ENCODE results near the gene NBAS.
A peak's percentile ranks its signal among the peaks of the same experiment; 100 is the strongest.

NBAS gene

GRCh38 chr2:15498554-15498953 is 62.6 kb downstream of the NBAS start:
- H3K4me3 ChIP-seq (ENCODE audit: low read length): no peak overlapping the region
- no peak for DNase-seq (ENCODE audit: low read depth, low spot score)

- DNase-seq (ENCODE audit: low read depth, low spot score): no peak
- H3K4me3 ChIP-seq (ENCODE audit: low read length): no peak overlapping the region
These were observed 66.3 kb downstream of the NBAS start for GRCh38 chr2:15494877-15495276.

- no peak for DNase-seq (ENCODE audit: low read depth, low spot score)
- H3K4me3 ChIP-seq (ENCODE audit: low read length): no peak overlapping the region
These were observed 68.3 kb downstream of the NBAS start for GRCh38 chr2:15492773-15493325.

DNA sequence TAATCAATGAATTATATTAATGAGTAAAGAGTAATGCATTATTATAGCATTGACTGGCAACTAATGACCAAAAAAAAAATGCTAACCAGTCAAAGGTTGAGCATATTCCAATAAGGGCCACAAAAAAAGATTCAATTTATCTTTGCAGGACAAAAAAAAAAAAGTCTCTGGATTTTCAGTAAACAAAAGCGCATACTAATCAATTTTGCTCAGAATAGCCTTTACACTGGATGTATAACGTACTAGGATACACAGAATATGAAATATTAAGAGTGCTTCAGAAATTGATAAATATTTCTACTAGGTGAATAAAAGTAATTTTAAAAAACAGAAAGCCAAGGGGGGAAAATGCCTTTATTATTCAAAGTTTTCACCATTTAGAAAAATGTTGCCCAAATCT is 74.4 kb downstream of the NBAS start:
- H3K4me3 ChIP-seq (ENCODE audit: low read length): no peak overlapping the region
- DNase-seq (ENCODE audit: low read depth, low spot score): no peak

GRCh38 chr2:15485949-15486348 is 75.2 kb downstream of the NBAS start:
- H3K4me3 ChIP-seq (ENCODE audit: low read length): no peak overlapping the region
- DNase-seq (ENCODE audit: low read depth, low spot score): no peak

GRCh38 chr2:15481000-15481399 is 80.1 kb downstream of the NBAS start:
- no peak for DNase-seq (ENCODE audit: low read depth, low spot score)
- H3K4me3 ChIP-seq (ENCODE audit: low read length): no peak overlapping the region

- H3K4me3 ChIP-seq (ENCODE audit: low read length): no peak overlapping the region
- no peak for DNase-seq (ENCODE audit: low read depth, low spot score)
These were observed 80.6 kb downstream of the NBAS start for GRCh38 chr2:15480552-15480951.

DNA sequence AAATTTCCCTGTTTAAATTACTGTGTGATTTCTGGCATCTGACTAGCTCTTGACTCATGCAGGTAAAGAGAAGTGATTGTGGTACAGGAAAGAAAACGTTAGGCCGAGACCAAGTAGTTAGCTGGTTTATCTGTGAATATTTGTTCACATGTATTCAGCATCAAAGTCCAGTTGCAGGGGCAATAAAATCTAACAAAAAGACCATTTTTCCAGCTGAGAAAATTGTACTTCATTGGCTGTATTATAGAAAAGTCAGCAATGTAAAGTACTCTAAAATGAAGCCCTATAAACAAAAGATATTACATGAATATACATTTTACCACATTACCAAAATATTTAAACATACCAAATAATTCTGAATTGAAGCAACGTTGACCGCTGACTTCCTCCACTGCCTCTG is 88.3 kb downstream of the NBAS start:
- no peak overlapping the region for H3K4me3 ChIP-seq (ENCODE audit: low read length)
- DNase-seq (ENCODE audit: low read depth, low spot score): no peak

GRCh38 chr2:15472133-15472532 is 89.0 kb downstream of the NBAS start:
- no peak overlapping the region for H3K4me3 ChIP-seq (ENCODE audit: low read length)
- DNase-seq (ENCODE audit: low read depth, low spot score): peak; percentile 8

DNA sequence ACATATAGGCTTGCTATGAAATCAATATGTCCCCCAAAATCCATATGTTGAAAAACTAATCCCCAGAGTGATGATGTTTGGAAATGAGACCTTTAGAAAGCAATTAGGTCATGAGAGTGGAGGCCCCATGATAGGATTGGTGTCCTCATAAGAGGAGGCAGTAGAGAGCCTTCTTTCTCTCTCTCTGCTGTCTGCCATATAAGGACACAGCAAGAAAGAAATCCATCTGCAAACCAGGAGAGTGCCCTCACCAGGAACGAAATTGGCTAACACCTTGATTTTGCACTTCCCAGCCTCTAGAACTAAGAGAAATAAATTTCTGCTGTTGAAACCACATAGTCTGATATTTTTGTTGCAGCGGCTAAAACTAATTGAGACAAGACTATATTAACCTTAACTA is 89.5 kb downstream of the NBAS start:
- H3K4me3 ChIP-seq (ENCODE audit: low read length): no peak overlapping the region
- DNase-seq (ENCODE audit: low read depth, low spot score): peak; percentile 4

DNA sequence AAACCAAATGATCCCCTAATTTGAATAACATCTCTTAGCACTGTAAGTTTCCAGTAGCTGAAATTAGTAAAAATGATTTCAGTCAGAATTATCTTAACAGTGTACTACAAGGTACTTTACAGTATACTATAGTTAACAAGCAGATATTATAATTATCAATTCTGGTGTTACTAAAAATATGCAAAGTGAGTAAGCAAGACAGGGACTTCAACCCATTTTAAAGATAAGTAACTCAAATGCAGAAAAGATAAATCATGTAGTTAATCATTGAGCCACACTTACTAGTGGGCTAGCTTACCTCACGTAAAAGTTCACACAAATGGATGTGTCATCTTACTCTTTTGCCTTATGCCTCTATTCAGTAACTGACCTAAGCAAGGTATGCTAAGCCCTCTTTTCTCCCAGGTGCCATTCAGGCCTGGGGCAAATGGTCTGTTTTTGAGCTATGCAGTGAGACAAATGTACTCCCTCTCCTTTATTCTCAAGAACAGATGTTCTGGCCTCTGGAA is 101.0 kb downstream of the NBAS start:
- DNase-seq (ENCODE audit: low read depth, low spot score): no peak
- H3K4me3 ChIP-seq (ENCODE audit: low read length): no peak overlapping the region

GRCh38 chr2:15458277-15458676 is 102.9 kb downstream of the NBAS start:
- no peak for DNase-seq (ENCODE audit: low read depth, low spot score)
- no peak overlapping the region for H3K4me3 ChIP-seq (ENCODE audit: low read length)

DNA sequence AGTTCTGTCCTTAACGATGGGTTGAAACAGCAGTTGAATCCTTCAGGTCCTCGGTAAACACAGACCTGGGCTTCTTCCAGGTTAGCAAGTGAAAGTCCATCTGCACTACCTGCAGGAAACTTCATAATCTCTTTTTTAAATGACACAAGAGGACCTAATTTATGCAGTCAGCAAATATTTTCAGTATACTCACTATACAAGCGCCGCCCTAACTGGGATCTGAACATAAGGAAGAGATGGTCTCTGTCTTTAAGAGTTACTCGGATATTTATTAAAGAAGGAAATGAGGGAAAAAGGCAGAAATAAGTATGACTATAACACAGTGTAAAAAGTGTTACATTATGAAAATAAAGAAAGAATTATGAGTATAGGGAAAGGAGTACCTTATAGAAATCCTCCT is 103.3 kb downstream of the NBAS start:
- no peak overlapping the region for H3K4me3 ChIP-seq (ENCODE audit: low read length)

GRCh38 chr2:15456352-15456751 is 104.8 kb downstream of the NBAS start:
- DNase-seq (ENCODE audit: low read depth, low spot score): no peak
- H3K4me3 ChIP-seq (ENCODE audit: low read length): no peak overlapping the region

More for the DNA sequence above, 103.3 kb downstream of the NBAS start:
- DNase-seq (ENCODE audit: low read depth, low spot score): no peak

- H3K4me3 ChIP-seq (ENCODE audit: low read length): no peak overlapping the region
- DNase-seq (ENCODE audit: low read depth, low spot score): no peak
These were observed 110.3 kb downstream of the NBAS start for GRCh38 chr2:15450808-15451207.

- DNase-seq (ENCODE audit: low read depth, low spot score): no peak
- no peak overlapping the region for H3K4me3 ChIP-seq (ENCODE audit: low read length)
These were observed 111.4 kb downstream of the NBAS start for GRCh38 chr2:15449556-15450236.

DNA sequence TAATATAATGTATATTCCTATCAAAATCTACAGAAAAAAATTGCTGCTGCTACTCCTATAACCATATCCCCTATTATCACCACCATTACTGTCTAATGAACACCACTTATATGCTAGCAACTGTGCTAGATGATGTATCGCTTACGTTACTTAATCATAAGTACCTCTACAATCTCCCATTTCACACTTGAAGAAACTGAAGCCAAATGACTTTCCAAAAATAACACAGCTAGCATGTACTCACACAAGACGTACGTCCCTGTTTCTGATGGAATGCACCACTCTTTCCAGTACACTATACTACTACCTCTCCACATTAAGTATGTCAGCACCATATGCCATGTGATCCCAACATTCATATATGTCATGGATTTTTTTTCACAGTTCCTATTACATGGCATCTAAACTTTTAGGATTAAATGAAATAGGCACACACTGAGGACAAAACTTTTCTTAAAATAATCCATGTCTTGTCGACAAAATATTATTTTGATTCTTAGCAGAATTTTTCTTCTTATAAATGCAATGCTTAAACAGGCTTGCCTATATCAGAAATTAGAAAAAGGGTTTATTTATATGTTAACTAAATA is 112.8 kb downstream of the NBAS start:
- H3K4me3 ChIP-seq (ENCODE audit: low read length): no peak overlapping the region
- DNase-seq (ENCODE audit: low read depth, low spot score): no peak

- H3K4me3 ChIP-seq (ENCODE audit: low read length): no peak overlapping the region
- no peak for DNase-seq (ENCODE audit: low read depth, low spot score)
These were observed 113.8 kb downstream of the NBAS start for GRCh38 chr2:15447381-15447780.

GRCh38 chr2:15446961-15447360 is 114.2 kb downstream of the NBAS start:
- DNase-seq (ENCODE audit: low read depth, low spot score): no peak
- H3K4me3 ChIP-seq (ENCODE audit: low read length): no peak overlapping the region

DNA sequence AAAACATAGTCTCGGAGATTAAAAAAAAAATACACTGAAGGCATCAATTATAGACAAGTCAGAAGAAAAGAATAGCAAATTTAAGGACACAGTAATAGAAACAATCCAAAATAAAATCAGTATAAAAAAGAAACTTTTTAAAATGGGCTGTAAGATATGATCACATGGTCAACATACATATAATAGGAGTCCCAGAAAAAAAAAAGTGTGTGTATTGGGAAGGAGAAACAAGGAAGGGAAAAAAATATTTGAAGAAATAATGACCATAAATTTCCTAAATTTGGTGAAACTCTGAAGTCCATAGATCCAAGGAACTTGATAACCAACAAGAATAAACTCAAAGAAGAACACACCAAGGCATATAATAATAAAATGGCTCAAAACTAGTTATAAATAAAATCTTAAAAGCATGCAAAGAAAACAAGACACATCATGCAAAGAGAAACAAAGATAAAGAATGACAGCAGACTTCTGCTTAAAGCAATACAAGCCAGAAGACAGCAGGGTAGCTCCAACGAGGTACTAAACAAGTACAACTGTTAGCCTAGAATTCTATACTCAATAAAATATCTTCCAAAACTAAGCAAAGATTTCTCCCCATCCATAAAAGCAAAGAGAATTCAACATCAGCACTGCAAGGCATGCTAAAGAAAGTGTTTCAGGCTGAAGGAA is 115.1 kb downstream of the NBAS start:
- DNase-seq (ENCODE audit: low read depth, low spot score): no peak
- H3K4me3 ChIP-seq (ENCODE audit: low read length): no peak overlapping the region

All from Jurkat, Clone E6-1 (cell line).